IgD-negative memory B cell (primary cell): ENCODE measurements around the gene PARD3. TPM values are rescaled to one million over a fixed set of nuclear protein-coding genes. Genes with fewer than 3 reads are reported as not detected.

Experiments used
- H3K27ac Mint-ChIP-seq, 3 donors: one replicate each; pipeline ENCODE4 v1.8.0; 2020 to 2022; ENCODE audit warnings: mild to moderate bottlenecking in 3 of 3, mixed read lengths in 3 of 3, moderate library complexity in 1 of 3
- H3K27me3 Mint-ChIP-seq: one replicate; pipeline ENCODE4 v1.8.0; 2021; ENCODE audit warnings: mixed read lengths
- H3K36me3 Mint-ChIP-seq: one replicate; pipeline ENCODE4 v1.8.0; 2020; ENCODE audit warnings: mild to moderate bottlenecking, mixed read lengths
- H3K4me1 Mint-ChIP-seq, 3 donors: one replicate each; pipeline ENCODE4 v1.8.0; 2020 to 2022; ENCODE audit warnings: mixed read lengths in 3 of 3, mild to moderate bottlenecking in 1 of 3
- H3K4me3 Mint-ChIP-seq, 4 donors: one replicate each; pipeline ENCODE4 v1.8.0; 2020 to 2022; ENCODE audit warnings: mild to moderate bottlenecking in 4 of 4, mixed read lengths in 4 of 4, moderate library complexity in 3 of 4
- H3K9me3 Mint-ChIP-seq, 3 donors: one replicate each; pipeline ENCODE4 v1.8.0; 2020 to 2021; ENCODE audit warnings: mixed read lengths in 3 of 3, mild to moderate bottlenecking in 1 of 3
- polyA plus RNA-seq: library from polyadenylated mRNA; unstranded; fragments of 300-500 nt; fragmentation: Illumina TruSeq; gene quantifications from one replicate; pipeline ENCODE4 v1.2.3, GENCODE V29; 2021

PARD3 gene
- polyA plus RNA-seq, 1 donor from 2014 or later: not detected

GRCh38 chr10:34250722-34251121, 564.4 kb downstream of the PARD3 start:
- peaks cover 0 to 1% (median 0%) of the 10 kb centered on the region in 3 donors for H3K4me1 Mint-ChIP-seq
- no peaks in the 10 kb centered on the region for H3K9me3 Mint-ChIP-seq
- H3K36me3 Mint-ChIP-seq: no peaks in the 10 kb centered on the region
- peak overlapping the region in 1 of 3 donors; percentile 35 for H3K27ac Mint-ChIP-seq
- H3K27me3 Mint-ChIP-seq: no peaks in the 10 kb centered on the region
- H3K4me3 Mint-ChIP-seq: no peak overlapping the region

DNA sequence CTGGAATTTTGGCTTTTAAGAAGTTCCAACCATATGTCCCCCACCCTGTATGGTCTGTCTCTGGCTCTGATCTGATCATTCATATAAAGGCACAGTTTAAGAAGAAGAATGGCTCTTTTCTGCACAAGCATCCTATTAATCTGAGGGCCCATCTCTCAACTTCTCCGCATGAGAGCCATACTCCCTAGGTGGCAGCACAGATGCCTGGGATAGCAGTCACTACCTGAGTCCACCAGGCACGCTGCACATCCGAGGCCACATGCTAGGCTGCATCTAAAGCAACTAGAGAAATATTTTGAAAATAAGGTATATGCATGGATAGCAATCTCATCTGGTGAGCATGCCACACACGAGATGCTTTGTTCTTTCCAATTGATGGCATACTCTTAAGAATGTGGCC, 565.5 kb downstream of the PARD3 start:
- no peak overlapping the region for H3K4me3 Mint-ChIP-seq
- H3K27me3 Mint-ChIP-seq: no peaks in the 10 kb centered on the region
- H3K9me3 Mint-ChIP-seq: no peaks in the 10 kb centered on the region
- no peaks in the 10 kb centered on the region for H3K36me3 Mint-ChIP-seq
- no peak overlapping the region for H3K27ac Mint-ChIP-seq
- peaks cover 0 to 1% (median 0%) of the 10 kb centered on the region in 3 donors for H3K4me1 Mint-ChIP-seq

DNA sequence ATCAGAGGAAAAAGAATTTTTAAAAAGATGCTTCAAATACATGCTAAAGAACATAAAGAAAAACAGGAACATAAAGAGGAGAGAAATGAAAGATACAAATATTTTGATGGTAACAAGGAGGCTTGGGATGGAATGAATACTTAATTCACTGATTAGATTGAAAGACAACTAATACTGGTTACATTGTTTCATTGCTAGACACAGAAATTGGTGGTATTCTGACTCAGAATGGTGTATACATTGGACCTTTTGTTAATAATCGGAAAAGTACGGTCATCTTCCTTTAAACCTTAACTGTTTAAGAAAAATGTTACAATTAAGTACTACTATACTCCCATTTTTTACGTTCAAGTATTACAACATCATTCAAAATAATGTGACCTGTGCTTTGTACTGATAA, 567.5 kb downstream of the PARD3 start:
- Mint-ChIP-seq H3K36me3 (peaks cover 2% of the 10 kb centered on the region), H3K27ac (no peak overlapping the region), H3K9me3 (no peaks in the 10 kb centered on the region), H3K4me1 (peaks cover 0 to 1% (median 0%) of the 10 kb centered on the region in 3 donors), H3K4me3 (no peak overlapping the region), H3K27me3 (no peaks in the 10 kb centered on the region)

GRCh38 chr10:34244756-34245484, 570.2 kb downstream of the PARD3 start:
- Mint-ChIP-seq H3K4me1 (no peaks in the 10 kb centered on the region), H3K27me3 (no peaks in the 10 kb centered on the region), H3K9me3 (peaks cover 0 to 2% (median 0%) of the 10 kb centered on the region in 3 donors), H3K36me3 (peaks cover 2% of the 10 kb centered on the region), H3K27ac (peak overlapping the region in 1 of 3 donors; percentile 42), H3K4me3 (no peak overlapping the region)

DNA sequence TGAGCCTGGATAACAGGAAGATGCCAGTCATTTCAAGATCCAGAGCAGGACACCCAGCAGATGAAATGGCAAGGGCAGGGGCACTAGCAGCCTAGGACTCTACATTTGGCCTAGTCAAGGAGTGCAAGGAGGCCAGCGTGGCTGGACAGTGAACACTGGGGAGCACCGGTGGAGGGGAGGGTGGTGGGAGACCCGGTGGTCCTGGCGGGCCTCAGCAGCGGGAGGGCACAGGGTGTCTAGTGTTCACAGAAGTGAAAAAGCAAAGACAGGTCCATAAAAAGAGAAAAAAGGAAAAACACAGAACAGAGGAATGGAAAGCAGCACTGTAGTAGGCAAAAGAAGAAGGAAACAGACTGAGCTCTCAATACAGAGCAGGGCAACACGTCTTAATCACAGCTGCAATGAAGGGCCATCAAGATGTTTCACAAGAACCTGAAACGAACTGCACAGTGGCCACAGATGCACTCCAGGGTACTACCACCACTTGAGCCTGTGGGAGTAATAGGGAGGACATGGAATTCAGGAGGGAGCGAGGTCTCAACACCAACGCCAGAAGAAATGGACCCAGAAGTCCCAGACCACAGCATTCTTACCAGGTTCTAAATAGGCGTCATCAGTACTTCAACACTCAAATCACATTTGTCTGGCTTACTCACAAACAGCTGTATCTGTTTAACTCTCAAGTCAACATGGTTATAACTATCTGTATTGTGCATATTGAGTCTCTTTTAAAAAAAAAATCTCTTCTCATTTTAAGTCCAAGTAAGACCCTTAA, 573.7 kb downstream of the PARD3 start:
- Mint-ChIP-seq H3K36me3 (peaks cover 2% of the 10 kb centered on the region), H3K27me3 (no peaks in the 10 kb centered on the region), H3K27ac (no peak overlapping the region), H3K4me3 (no peak overlapping the region), H3K4me1 (no peaks in the 10 kb centered on the region), H3K9me3 (peaks cover 0 to 2% (median 0%) of the 10 kb centered on the region in 3 donors)

GRCh38 chr10:34240039-34240438, 575.1 kb downstream of the PARD3 start:
- Mint-ChIP-seq H3K27me3 (no peaks in the 10 kb centered on the region), H3K27ac (no peak overlapping the region), H3K4me3 (no peak overlapping the region), H3K9me3 (peaks cover 0 to 2% (median 0%) of the 10 kb centered on the region in 3 donors), H3K4me1 (no peaks in the 10 kb centered on the region), H3K36me3 (peaks cover 2% of the 10 kb centered on the region)

DNA sequence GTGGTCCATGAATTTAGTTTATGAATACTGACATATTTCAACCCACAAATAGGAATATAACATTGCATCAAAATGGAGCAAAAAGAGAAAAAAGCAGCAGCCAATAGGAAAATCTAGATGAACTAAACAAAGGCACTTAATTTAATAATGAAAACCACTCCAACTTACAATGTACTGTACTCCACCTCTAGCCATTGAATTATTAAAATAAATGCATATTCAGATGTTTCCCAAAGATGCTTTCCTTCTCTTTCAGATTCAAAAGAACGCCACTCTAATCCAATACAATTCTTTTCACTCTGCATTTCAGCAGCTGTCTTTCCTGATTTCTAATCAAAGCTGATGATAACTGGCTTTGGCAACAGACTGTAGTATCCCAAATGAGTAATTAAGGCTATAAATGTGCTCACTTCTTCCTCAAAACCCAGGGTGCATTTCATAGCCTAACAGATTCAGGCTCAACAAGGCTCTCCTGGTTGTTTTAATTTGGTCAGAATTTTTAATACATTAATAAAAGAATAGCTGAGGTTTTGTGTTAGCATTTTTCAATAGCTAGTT, 577.1 kb downstream of the PARD3 start:
- peaks cover 0 to 2% (median 0%) of the 10 kb centered on the region in 3 donors for H3K9me3 Mint-ChIP-seq
- no peaks in the 10 kb centered on the region for H3K4me1 Mint-ChIP-seq
- no peak overlapping the region for H3K27ac Mint-ChIP-seq
- H3K27me3 Mint-ChIP-seq: no peaks in the 10 kb centered on the region
- peaks cover under 1% of the 10 kb centered on the region for H3K36me3 Mint-ChIP-seq
- no peak overlapping the region for H3K4me3 Mint-ChIP-seq

DNA sequence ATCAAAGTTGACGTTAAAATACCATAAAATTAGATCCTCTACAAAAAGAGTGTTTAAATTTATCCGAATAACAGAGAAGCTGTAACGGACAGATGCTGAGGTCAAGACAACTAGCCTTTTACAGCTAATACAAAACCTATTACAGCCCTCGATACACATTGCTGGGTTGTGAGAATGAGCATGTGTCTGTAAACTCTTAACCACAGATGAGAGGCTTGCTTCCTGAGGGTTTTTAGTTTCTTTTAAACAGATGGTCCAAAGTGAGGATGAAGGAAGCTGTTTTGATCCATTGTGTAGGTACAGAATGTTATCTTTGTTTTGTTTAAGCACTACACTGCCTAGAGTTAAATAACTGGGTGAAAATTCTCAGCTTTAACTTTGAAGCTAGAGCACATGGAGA, 578.2 kb downstream of the PARD3 start:
- H3K36me3 Mint-ChIP-seq: peaks cover 2% of the 10 kb centered on the region
- H3K27ac Mint-ChIP-seq: no peak overlapping the region
- H3K4me3 Mint-ChIP-seq: no peak overlapping the region
- H3K27me3 Mint-ChIP-seq: no peaks in the 10 kb centered on the region
- H3K4me1 Mint-ChIP-seq: no peaks in the 10 kb centered on the region
- peaks cover 0 to 2% (median 0%) of the 10 kb centered on the region in 3 donors for H3K9me3 Mint-ChIP-seq

DNA sequence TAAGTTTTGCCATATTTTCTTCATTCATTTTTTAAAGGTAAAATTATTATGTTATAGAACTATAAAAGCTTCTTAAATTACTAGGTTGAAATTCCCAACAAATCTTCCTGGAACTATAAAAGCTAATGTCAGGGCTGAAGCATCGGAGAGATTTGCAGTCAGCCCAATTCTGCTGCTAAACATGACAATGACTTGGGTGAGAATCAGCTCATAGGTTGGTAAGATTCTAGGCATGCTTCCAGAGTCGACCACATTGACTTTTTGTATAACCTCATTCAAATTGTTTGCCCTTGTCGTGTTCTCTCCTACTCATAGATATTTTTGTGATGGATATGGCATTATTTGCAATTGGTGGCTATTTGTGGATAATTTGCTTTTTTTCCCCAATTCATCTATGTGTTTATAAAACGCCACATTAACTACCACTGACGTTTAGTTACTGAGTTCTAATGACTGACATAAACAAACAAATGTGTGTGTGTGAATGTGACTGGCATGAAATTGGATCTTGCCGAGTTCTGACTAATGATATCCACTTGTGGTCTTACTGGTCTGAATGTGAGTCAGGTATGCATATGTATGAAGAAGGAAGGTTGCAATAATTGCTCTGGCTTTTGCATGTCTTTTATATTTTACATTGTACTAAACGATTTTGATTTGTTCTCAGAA, 579.8 kb downstream of the PARD3 start:
- no peaks in the 10 kb centered on the region for H3K27me3 Mint-ChIP-seq
- H3K4me3 Mint-ChIP-seq: no peak overlapping the region
- no peaks in the 10 kb centered on the region for H3K9me3 Mint-ChIP-seq
- H3K36me3 Mint-ChIP-seq: peaks cover 2% of the 10 kb centered on the region
- no peaks in the 10 kb centered on the region for H3K4me1 Mint-ChIP-seq
- no peak overlapping the region for H3K27ac Mint-ChIP-seq

GRCh38 chr10:34232481-34232880, 582.6 kb downstream of the PARD3 start:
- peaks cover 2% of the 10 kb centered on the region for H3K36me3 Mint-ChIP-seq
- no peak overlapping the region for H3K4me3 Mint-ChIP-seq
- no peaks in the 10 kb centered on the region for H3K4me1 Mint-ChIP-seq
- no peak overlapping the region for H3K27ac Mint-ChIP-seq
- no peaks in the 10 kb centered on the region for H3K27me3 Mint-ChIP-seq
- H3K9me3 Mint-ChIP-seq: no peaks in the 10 kb centered on the region

- Mint-ChIP-seq H3K9me3 (no peaks in the 10 kb centered on the region), H3K27me3 (no peaks in the 10 kb centered on the region), H3K36me3 (peaks cover 2% of the 10 kb centered on the region), H3K4me3 (no peak overlapping the region), H3K4me1 (no peaks in the 10 kb centered on the region), H3K27ac (no peak overlapping the region)
Measured at GRCh38 chr10:34231441-34232180, 583.5 kb downstream of the PARD3 start.

DNA sequence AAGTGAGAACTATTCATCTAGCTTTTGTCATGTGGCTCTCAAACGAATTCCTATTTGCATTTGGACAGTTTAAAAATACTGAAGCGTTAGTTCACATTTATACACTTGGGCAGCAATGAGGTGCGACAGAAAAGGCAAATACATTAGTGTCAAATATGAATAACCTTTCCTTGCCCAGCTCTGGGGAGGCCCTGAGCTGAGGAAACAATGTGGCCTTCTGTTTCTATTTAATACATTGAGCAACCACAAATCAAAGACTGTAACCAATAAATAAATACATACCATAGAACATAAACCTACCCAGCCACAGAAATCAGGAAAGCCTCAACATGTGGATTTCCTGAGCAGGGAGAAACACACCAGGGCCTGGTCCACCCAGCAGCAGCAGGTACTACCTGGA, 585.2 kb downstream of the PARD3 start:
- no peaks in the 10 kb centered on the region for H3K4me1 Mint-ChIP-seq
- no peak overlapping the region for H3K27ac Mint-ChIP-seq
- peaks cover 2% of the 10 kb centered on the region for H3K36me3 Mint-ChIP-seq
- no peak overlapping the region for H3K4me3 Mint-ChIP-seq
- H3K9me3 Mint-ChIP-seq: peaks cover 0 to 2% (median 0%) of the 10 kb centered on the region in 3 donors
- no peaks in the 10 kb centered on the region for H3K27me3 Mint-ChIP-seq

GRCh38 chr10:34228066-34228465, 587.0 kb downstream of the PARD3 start:
- Mint-ChIP-seq H3K4me1 (no peaks in the 10 kb centered on the region), H3K9me3 (peaks cover 0 to 2% (median 0%) of the 10 kb centered on the region in 3 donors), H3K4me3 (no peak overlapping the region), H3K27ac (no peak overlapping the region), H3K36me3 (peaks cover 2% of the 10 kb centered on the region), H3K27me3 (no peaks in the 10 kb centered on the region)

- no peak overlapping the region for H3K27ac Mint-ChIP-seq
- H3K4me3 Mint-ChIP-seq: no peak overlapping the region
- peaks cover 0 to 2% (median 0%) of the 10 kb centered on the region in 3 donors for H3K9me3 Mint-ChIP-seq
- H3K27me3 Mint-ChIP-seq: no peaks in the 10 kb centered on the region
- no peaks in the 10 kb centered on the region for H3K36me3 Mint-ChIP-seq
- no peaks in the 10 kb centered on the region for H3K4me1 Mint-ChIP-seq
Measured at GRCh38 chr10:34224639-34225038, 590.5 kb downstream of the PARD3 start.
